ENCODE data around the gene ZNF540. TPM values are rescaled to one million over a fixed set of nuclear protein-coding genes. Genes with fewer than 3 reads are reported as not detected.
A peak's percentile ranks its signal among the peaks of the same experiment; 100 is the strongest.

The ZNF540 gene
- total and polyA plus RNA-seq, 10 of the 15 experiments (the other 5 are each of a cell fraction or from before 2014, with no cell fraction given), result 0.17 to 2.3 (median 0.43) TPM

DNA sequence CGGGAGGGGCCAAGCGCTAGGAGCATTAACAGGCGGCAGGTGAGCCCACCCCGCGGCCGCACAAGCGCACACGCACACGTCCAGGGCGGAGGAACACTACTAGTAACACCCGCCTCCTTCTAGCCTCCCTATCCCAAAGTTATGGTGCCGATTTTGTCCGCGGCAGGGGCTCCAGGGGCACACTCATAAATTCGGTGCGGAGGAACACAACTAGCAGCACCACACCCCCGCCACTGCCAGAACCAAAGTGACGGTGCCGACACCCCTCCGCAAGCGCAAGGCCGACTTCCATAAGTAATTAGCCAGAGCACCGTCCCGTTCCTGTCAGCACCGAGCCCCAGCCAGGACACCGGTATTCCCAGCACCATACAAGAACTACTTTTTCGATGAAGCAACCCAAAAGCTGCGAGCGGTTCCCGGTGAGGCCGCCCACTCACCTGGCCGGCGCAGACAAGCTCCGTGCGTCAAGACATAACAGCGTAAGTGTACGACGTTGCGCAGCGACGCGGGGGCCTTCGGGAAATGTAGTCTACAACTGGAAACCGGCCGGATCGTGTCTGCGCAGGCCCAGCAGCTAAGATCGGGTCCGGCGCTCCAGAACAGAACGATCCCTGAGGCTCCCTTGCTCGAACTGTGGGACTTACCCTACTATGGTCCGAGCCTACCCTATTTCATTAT, at the start of gene ZNF540, which contains the start of gene ZNF571 (continued):
- TF ChIP-seq, protein P1, sequence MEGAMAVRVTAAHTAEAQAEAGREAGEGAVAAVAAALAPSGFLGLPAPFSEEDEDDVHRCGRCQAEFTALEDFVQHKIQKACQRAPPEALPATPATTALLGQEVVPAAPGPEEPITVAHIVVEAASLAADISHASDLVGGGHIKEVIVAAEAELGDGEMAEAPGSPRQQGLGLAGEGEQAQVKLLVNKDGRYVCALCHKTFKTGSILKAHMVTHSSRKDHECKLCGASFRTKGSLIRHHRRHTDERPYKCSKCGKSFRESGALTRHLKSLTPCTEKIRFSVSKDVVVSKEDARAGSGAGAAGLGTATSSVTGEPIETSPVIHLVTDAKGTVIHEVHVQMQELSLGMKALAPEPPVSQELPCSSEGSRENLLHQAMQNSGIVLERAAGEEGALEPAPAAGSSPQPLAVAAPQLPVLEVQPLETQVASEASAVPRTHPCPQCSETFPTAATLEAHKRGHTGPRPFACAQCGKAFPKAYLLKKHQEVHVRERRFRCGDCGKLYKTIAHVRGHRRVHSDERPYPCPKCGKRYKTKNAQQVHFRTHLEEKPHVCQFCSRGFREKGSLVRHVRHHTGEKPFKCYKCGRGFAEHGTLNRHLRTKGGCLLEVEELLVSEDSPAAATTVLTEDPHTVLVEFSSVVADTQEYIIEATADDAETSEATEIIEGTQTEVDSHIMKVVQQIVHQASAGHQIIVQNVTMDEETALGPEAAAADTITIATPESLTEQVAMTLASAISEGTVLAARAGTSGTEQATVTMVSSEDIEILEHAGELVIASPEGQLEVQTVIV (IDR thresholded peaks at IDR 0.05; ENCODE audit: borderline replicate concordance, partially characterized antibody), result no peak
- TF ChIP-seq SUPT20H (IDR thresholded peaks at IDR 0.05; ENCODE audit: borderline replicate concordance, control insufficient read depth, low read depth, low read length), result no peak
- no peak for TF ChIP-seq PAX8 (IDR thresholded peaks at IDR 0.05)
- no peak; the same call in 1 of the 2 replicates for TF ChIP-seq PML (IDR thresholded peaks at IDR 0.05; ENCODE audit: low read length)
- no peak for TF ChIP-seq YY1 (IDR thresholded peaks at IDR 0.05; ENCODE audit: low read depth, low read length)
- no peak for TF ChIP-seq NFIC (IDR thresholded peaks at IDR 0.05; ENCODE audit: low read depth, low read length)
- TF ChIP-seq USF2 (IDR thresholded peaks at IDR 0.05; ENCODE audit: borderline replicate concordance, low read depth, low read length), result no peak
- TF ChIP-seq GATAD2B (conservative IDR thresholded peaks at IDR 0.05; ENCODE audit: low read depth), result peak; percentile 80
- no peak for TF ChIP-seq USF1 (IDR thresholded peaks at IDR 0.05; ENCODE audit: borderline replicate concordance, extremely low read length, insufficient read depth, low read depth, low read length)
- no peak for TF ChIP-seq SMAD5 (IDR thresholded peaks at IDR 0.05; ENCODE audit: low read depth)
- no peak for TF ChIP-seq SREBF2 (IDR thresholded peaks at IDR 0.05; ENCODE audit: low read length)
- no peak for TF ChIP-seq RCOR1 (conservative IDR thresholded peaks at IDR 0.05; ENCODE audit: low read depth, low read length)
- TF ChIP-seq KLF5 (IDR thresholded peaks at IDR 0.05; ENCODE audit: partially characterized antibody), result peak; percentile 69
- no peak for TF ChIP-seq KAT2A (conservative IDR thresholded peaks at IDR 0.05; ENCODE audit: control insufficient read depth, low read depth, low read length)
- TF ChIP-seq DPF2 (IDR thresholded peaks at IDR 0.05), result no peak
- TF ChIP-seq GABPA (IDR thresholded peaks at IDR 0.05; ENCODE audit: low read depth), result no peak
- TF ChIP-seq IRF4 (IDR thresholded peaks at IDR 0.05; ENCODE audit: low read depth, low read length), result 0 out of 2 replicates have a peak, but pooled peaks have one; percentile 24
- no peak for TF ChIP-seq SUZ12 (IDR thresholded peaks at IDR 0.05; ENCODE audit: unreplicated experiment)
- TF ChIP-seq FOXM1 (IDR thresholded peaks at IDR 0.05; ENCODE audit: low read depth, low read length), result no peak
- TF ChIP-seq, protein P2, sequence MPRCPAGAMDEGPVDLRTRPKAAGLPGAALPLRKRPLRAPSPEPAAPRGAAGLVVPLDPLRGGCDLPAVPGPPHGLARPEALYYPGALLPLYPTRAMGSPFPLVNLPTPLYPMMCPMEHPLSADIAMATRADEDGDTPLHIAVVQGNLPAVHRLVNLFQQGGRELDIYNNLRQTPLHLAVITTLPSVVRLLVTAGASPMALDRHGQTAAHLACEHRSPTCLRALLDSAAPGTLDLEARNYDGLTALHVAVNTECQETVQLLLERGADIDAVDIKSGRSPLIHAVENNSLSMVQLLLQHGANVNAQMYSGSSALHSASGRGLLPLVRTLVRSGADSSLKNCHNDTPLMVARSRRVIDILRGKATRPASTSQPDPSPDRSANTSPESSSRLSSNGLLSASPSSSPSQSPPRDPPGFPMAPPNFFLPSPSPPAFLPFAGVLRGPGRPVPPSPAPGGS (IDR thresholded peaks at IDR 0.05; ENCODE audit: borderline replicate concordance, insufficient read depth, low read depth, low read length, poor library complexity, severe bottlenecking), result no peak
- no peak for TF ChIP-seq HDGF (IDR thresholded peaks at IDR 0.05)
- 0 out of 2 replicates have a peak, but pooled peaks have one; percentile 4 for TF ChIP-seq JUND (IDR thresholded peaks at IDR 0.05; ENCODE audit: low read depth, low read length)
- peak; percentile 47; the same call in 1 of the 2 replicates for TF ChIP-seq POLR2A (IDR thresholded peaks at IDR 0.05; ENCODE audit: low read depth, low read length)
- TF ChIP-seq WRNIP1 (IDR thresholded peaks at IDR 0.05; ENCODE audit: borderline replicate concordance, low read depth, low read length), result no peak
- TF ChIP-seq ZBTB33 (IDR thresholded peaks at IDR 0.05), result no peak

All from GM12878 (cell line).